RWPE1 (cell line): ENCODE data around the gene EMP3.
A peak's percentile ranks its signal among the peaks of the same experiment; 100 is the strongest.
"Not testable (repeated sequence)": the region's sequence is repeated elsewhere in the genome, so short reads cannot be mapped to it uniquely, and the experiment has no call there.

ENCODE experiments used
- CTCF ChIA-PET: fragments of 350-600 bp; sonication (Branson Sonifier 250); formaldehyde crosslinking; extraction: SDS; loops from one replicate; lab custom pipeline; 2021; lab: Yijun Ruan, JAX
- POLR2A ChIA-PET: fragments of 400-600 bp; formaldehyde crosslinking; extraction: SDS; loops from one replicate; lab custom pipeline; 2020; ENCODE audit warnings: antibody characterized with exemption; ENCODE audit not compliant: low non-redundant PET; lab: Yijun Ruan, JAX
- DNase-seq: peaks from one replicate; pipeline ENCODE4 v3.0.0; 2012; ENCODE audit warnings: low spot score
- H3K27ac ChIP-seq: fragments of 450-650 bp; 2 replicates; pipeline ENCODE4 v1.5.1; 2017
- TF ChIP-seq, protein P1 (sequence below): fragments of 450-650 bp; conservative IDR thresholded peaks from 2 replicates; pipeline ENCODE4 v1.5.1; 2017; ENCODE audit warnings: low read depth, mild to moderate bottlenecking

EMP3 gene

DNA sequence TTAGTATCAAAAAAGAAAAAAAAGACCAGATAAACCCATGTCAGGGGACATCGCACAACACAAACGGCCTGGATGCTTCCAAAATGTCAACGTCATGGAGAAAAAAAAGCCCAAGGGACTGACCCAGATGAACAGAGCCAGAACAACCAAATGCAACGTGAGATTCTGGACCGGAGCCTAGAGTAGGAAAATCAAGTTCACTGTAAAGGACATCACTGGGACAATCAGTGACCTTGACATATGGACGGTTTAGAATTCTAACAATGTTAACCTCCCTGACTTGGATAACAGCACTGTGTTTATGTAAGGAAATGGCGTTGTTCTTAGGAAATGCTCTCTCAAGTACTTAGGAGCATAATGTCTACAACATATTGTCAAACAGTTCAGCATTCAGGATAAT is 15.1 kb upstream of the EMP3 start:
- CTCF ChIA-PET: no interaction called here
- no peak overlapping the region for H3K27ac ChIP-seq
- TF ChIP-seq, protein P1, sequence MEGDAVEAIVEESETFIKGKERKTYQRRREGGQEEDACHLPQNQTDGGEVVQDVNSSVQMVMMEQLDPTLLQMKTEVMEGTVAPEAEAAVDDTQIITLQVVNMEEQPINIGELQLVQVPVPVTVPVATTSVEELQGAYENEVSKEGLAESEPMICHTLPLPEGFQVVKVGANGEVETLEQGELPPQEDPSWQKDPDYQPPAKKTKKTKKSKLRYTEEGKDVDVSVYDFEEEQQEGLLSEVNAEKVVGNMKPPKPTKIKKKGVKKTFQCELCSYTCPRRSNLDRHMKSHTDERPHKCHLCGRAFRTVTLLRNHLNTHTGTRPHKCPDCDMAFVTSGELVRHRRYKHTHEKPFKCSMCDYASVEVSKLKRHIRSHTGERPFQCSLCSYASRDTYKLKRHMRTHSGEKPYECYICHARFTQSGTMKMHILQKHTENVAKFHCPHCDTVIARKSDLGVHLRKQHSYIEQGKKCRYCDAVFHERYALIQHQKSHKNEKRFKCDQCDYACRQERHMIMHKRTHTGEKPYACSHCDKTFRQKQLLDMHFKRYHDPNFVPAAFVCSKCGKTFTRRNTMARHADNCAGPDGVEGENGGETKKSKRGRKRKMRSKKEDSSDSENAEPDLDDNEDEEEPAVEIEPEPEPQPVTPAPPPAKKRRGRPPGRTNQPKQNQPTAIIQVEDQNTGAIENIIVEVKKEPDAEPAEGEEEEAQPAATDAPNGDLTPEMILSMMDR: no peak
- no peak for DNase-seq
- POLR2A ChIA-PET: no interaction called here

DNA sequence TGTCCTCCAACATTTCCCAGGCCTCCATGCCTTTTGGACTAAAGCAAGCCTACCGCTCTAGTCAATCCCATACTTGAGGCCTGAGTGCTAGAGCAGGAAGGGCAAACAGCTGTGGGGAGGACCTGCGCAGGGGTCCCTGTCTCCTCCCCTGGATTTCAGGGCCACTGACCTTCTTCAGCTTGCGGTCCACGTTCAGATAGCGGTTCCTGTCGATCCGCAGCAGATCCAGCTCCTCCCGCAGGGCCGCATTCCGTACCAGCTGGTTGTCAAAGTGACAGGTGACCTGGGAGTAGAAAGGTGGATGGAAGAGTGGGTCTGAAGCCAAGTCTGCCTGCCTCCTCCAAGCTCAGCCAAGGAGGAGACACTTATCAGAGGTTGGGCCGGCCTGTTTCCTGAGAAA is 14.0 kb upstream of the EMP3 start:
- TF ChIP-seq, protein P1: no peak
- DNase-seq: no peak
- ChIA-PET CTCF (no interaction called here), POLR2A (no interaction called here)
- no peak overlapping the region for H3K27ac ChIP-seq

DNA sequence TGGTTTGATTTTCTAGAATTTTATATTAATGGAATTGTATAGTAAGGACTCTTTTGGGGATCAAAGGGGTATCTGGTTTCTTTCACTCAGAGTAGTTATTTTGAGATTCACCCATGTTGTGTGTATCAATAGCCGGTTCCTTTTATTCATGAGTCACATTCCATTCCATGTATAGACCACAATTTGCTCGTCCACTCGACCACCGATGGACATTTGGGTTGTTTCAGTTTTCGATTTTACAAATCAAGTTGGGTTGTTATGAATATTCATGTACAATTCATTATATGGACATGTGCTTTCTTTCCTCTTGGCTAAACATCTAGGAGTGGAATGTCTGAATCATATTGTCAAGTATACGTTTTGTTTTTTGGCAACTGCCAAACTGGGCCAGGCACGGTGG is 9.6 kb upstream of the EMP3 start:
- DNase-seq: no peak
- H3K27ac ChIP-seq: no peak overlapping the region
- CTCF ChIA-PET: no interaction called here
- TF ChIP-seq, protein P1: no peak
- POLR2A ChIA-PET: no interaction called here

DNA sequence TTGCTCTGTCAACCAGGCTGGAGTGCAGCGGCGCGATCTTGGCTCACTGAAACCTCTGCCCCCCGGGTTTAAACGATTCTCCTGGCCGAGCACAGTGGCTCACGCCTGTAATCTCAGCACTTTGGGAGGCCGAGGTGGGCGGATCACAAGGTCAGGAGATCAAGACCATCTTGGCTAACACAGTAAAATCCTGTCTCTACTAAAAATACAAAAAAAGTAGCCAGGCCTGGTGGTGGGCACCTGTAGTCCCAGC is 7.7 kb upstream of the EMP3 start:
- POLR2A ChIA-PET: interaction anchor here (1.0 kb wide), 1 partner anchor 15 kb away, joined by 3 read pairs; no protein-coding TSS in a partner anchor
- DNase-seq: not testable (repeated sequence)
- CTCF ChIA-PET: interaction anchor here (1.2 to 1.9 kb wide), 2 partner anchors 17 to 73 kb away, joined by 3 to 6 read pairs; partner anchors contain the start of gene KDELR1
- peak overlapping the region; percentile 59 for H3K27ac ChIP-seq

GRCh38 chr19:48318286-48318987 is 6.9 kb upstream of the EMP3 start:
- H3K27ac ChIP-seq: peak overlapping the region; percentile 59; the same call in 1 of the 2 replicates
- ChIA-PET CTCF (interaction anchor here (0.5 to 1.9 kb wide), 4 partner anchors 16 to 235 kb away, joined by 3 to 6 read pairs (median 4); partner anchors contain the start of gene KDELR1), POLR2A (interaction anchor here (1.0 kb wide), 1 partner anchor 14 kb away, joined by 3 read pairs; no protein-coding TSS in a partner anchor)
- TF ChIP-seq, protein P1: no peak
- no peak for DNase-seq

GRCh38 chr19:48319647-48320541 is 5.5 kb upstream of the EMP3 start:
- ChIA-PET CTCF (interaction anchor here (0.5 to 1.5 kb wide), 13 partner anchors 11 to 749 kb away, joined by 3 to 17 read pairs (median 3); no protein-coding TSS in a partner anchor), POLR2A (no interaction called here)
- peak overlapping the region; percentile 99 for H3K27ac ChIP-seq
- DNase-seq: peak; percentile 76
- TF ChIP-seq, protein P1: peak; percentile 85

- DNase-seq: peak; percentile 96
- peak overlapping the region; percentile 99 for H3K27ac ChIP-seq
- TF ChIP-seq, protein P1: no peak
- ChIA-PET CTCF (no interaction called here), POLR2A (interaction anchor here (0.5 to 1.4 kb wide), 5 partner anchors 11 to 291 kb away, joined by 3 to 13 read pairs (median 3); no protein-coding TSS in a partner anchor)
Measured at GRCh38 chr19:48321372-48321621, 4.1 kb upstream of the EMP3 start.
